LNCaP clone FGC (cell line): Measurements from ENCODE around the gene RIPOR2.

Experiments
- DNase-seq: peaks from one replicate; pipeline ENCODE4 v3.0.0-alpha.2; 2011; ENCODE audit warnings: low read depth
- H3K4me3 ChIP-seq: 2 replicates; pipeline ENCODE4 v1.5.1; 2011; ENCODE audit warnings: mild to moderate bottlenecking, low read depth, low read length, control low read depth
- TF ChIP-seq, protein P1 (sequence below): IDR thresholded peaks from 2 replicates; pipeline ENCODE4 v1.5.1; 2012; ENCODE audit warnings: mild to moderate bottlenecking; ENCODE audit not compliant: control insufficient read depth, insufficient read depth; ENCODE audit errors: extremely low read depth

The RIPOR2 gene

DNA sequence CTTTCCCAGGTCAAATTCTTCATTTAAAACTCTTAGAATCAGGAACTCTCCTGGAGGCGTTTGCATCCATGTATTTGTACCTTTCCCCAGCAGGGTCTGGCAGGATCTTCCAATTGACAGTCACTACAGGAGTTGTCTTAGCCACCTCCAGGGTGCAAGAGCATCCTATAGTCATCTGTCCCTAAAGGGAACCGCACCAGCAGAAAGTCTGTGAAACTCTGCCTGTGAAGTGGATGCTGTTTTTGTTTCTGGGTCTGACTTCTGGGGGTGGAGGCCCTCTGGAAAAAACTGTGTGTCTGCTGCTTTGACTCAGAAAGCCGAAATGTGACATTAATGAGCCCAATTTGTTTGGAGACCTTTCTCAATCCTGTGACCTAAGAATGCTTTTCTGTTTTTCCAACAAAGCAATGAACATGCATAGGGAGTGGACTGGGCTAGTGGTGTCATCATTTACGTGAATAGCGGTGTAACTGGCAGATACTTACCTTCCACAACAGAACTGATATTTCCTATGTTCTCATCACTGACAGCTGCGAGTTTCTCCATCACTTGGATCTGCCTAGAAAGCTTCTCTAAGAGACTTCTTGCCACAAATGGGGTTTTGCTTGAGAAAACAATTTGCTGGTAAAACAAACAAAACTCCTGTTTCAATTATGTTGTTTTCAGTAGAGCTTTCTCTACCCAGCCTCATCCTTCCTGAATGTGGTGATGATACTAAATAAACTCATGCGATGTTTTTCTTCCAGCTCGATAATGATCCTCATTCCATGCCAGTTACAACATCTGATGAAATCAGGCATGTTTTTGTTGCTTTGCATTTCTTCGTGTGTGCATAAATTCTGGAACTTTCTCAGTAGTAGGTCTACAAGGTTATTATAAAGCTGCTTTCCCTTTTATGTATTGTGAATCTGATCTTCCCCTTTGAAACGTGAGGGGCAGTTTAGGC lies 103.7 kb downstream of the RIPOR2 start:
- TF ChIP-seq, protein P1, sequence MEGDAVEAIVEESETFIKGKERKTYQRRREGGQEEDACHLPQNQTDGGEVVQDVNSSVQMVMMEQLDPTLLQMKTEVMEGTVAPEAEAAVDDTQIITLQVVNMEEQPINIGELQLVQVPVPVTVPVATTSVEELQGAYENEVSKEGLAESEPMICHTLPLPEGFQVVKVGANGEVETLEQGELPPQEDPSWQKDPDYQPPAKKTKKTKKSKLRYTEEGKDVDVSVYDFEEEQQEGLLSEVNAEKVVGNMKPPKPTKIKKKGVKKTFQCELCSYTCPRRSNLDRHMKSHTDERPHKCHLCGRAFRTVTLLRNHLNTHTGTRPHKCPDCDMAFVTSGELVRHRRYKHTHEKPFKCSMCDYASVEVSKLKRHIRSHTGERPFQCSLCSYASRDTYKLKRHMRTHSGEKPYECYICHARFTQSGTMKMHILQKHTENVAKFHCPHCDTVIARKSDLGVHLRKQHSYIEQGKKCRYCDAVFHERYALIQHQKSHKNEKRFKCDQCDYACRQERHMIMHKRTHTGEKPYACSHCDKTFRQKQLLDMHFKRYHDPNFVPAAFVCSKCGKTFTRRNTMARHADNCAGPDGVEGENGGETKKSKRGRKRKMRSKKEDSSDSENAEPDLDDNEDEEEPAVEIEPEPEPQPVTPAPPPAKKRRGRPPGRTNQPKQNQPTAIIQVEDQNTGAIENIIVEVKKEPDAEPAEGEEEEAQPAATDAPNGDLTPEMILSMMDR, result no peak
- H3K4me3 ChIP-seq, result no peak overlapping the region
- no peak for DNase-seq

DNA sequence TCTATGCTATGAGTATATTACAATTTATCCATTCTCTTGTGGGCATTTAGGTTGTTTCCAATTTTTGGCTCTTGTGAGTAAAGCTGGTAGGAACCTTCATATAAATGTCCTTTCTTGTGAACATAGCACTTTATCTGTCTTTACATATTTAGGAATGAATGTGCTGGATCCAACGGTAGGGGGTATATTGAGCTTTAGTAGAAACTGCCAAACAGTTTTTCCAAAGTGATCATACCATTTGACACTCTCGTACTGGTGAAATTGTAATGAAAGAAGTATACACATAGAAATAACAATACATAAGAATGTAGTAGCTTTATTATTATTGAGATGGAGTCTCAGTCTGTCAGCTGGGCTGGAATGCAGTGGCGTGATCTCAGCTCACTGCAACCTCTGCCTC lies 106.1 kb downstream of the RIPOR2 start:
- TF ChIP-seq, protein P1, result no peak
- no peak overlapping the region for H3K4me3 ChIP-seq
- no peak for DNase-seq

GRCh38 chr6:24827970-24828369 lies 107.8 kb downstream of the RIPOR2 start:
- DNase-seq, result no peak
- TF ChIP-seq, protein P1, result no peak
- no peak overlapping the region for H3K4me3 ChIP-seq

- TF ChIP-seq, protein P1, result no peak
- DNase-seq, result no peak
- no peak overlapping the region for H3K4me3 ChIP-seq
Measured at GRCh38 chr6:24827162-24827561, 108.6 kb downstream of the RIPOR2 start.

DNA sequence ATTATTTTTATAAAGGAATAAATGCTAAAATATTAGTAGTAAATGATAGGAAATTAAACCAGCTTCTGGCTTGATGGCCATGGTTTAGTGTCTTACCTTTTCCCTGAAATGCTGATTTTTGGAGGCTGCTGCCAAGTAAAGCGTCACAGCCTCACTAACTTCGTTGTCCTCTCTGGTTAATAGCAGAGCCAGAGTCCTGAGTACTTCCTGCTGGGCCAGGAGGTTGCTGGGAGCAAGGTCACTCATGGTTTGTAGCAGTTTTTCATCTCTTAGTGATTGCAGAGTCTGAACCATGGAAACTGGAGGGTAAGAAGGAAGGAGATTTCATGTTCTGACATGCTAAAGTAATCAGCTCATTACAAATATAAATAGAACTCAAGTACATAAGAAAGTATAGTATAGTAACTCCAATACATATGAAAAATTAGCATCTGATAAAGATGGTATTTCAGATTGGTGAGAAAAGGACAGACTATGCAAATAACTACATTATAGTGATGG lies 110.6 kb downstream of the RIPOR2 start:
- TF ChIP-seq, protein P1, result no peak
- no peak for DNase-seq
- H3K4me3 ChIP-seq, result no peak overlapping the region

GRCh38 chr6:24824142-24824938 lies 111.4 kb downstream of the RIPOR2 start:
- TF ChIP-seq, protein P1, result no peak
- no peak overlapping the region for H3K4me3 ChIP-seq
- no peak for DNase-seq
